Mesenchymal stem cell (in vitro differentiated cells and primary cell): ENCODE measurements around the gene SIRPB2.

Source experiments
- DNase-seq: peaks from one replicate; pipeline ENCODE4 v3.0.0-alpha.2; 2013
- H2AFZ ChIP-seq: one replicate; pipeline ENCODE4 v1.6.1; 2013; ENCODE audit warnings: low read depth, mild to moderate bottlenecking, control low read depth, inconsistent platforms, low read length, moderate library complexity
- H2AK5ac ChIP-seq: 2 replicates; pipeline ENCODE4 v1.6.1; 2013; ENCODE audit warnings: low read length, moderate library complexity, mild to moderate bottlenecking, inconsistent platforms; ENCODE audit not compliant: severe bottlenecking
- H2BK120ac ChIP-seq: one replicate; pipeline ENCODE4 v1.6.1; 2013; ENCODE audit warnings: low read depth, mild to moderate bottlenecking, inconsistent platforms, low read length, moderate library complexity
- H2BK12ac ChIP-seq, 2 experiments: one replicate each; pipeline ENCODE4 v1.6.1; 2013; ENCODE audit warnings: inconsistent platforms in 2 of 2, low read length in 2 of 2, mild to moderate bottlenecking in 2 of 2, moderate library complexity in 2 of 2, control low read depth in 1 of 2
- H2BK15ac ChIP-seq: one replicate; pipeline ENCODE4 v1.6.1; 2013; ENCODE audit warnings: mild to moderate bottlenecking, low read depth, inconsistent platforms; ENCODE audit not compliant: poor library complexity, severe bottlenecking
- H2BK5ac ChIP-seq: 2 replicates; pipeline ENCODE4 v1.6.1; 2013; ENCODE audit warnings: low read depth, mild to moderate bottlenecking, low read length, control low read depth, inconsistent platforms; ENCODE audit not compliant: poor library complexity, severe bottlenecking
- H3K14ac ChIP-seq, 2 experiments: one replicate each; pipeline ENCODE4 v1.6.1; 2013; ENCODE audit warnings: inconsistent platforms in 2 of 2, low read length in 2 of 2, control low read depth in 1 of 2, mild to moderate bottlenecking in 1 of 2, moderate library complexity in 1 of 2
- H3K18ac ChIP-seq, 2 experiments: one replicate each; pipeline ENCODE4 v1.6.1; 2013; ENCODE audit warnings: inconsistent platforms in 2 of 2, low read length in 2 of 2, control low read depth in 1 of 2, low read depth in 1 of 2, mild to moderate bottlenecking in 1 of 2
- H3K23ac ChIP-seq, 2 experiments: one replicate each; pipeline ENCODE4 v1.6.1; 2013; ENCODE audit warnings: inconsistent platforms in 2 of 2, low read length in 2 of 2, mild to moderate bottlenecking in 2 of 2, moderate library complexity in 2 of 2, control low read depth in 1 of 2
- H3K27ac ChIP-seq: 2 replicates; pipeline ENCODE4 v1.5.1; 2013; ENCODE audit warnings: mild to moderate bottlenecking, moderate library complexity, low read length, control low read depth, inconsistent platforms; ENCODE audit not compliant: poor library complexity, severe bottlenecking
- H3K27me3 ChIP-seq, 2 experiments: 2 replicates each; pipeline versions ENCODE4 v1.6.1 to v1.7.0; 2013; ENCODE audit warnings: low read length in 2 of 2, mild to moderate bottlenecking in 2 of 2, moderate library complexity in 2 of 2, control low read depth in 1 of 2, inconsistent platforms in 1 of 2; ENCODE audit not compliant: control insufficient read depth in 1 of 2, insufficient read depth in 1 of 2
- H3K36me3 ChIP-seq, 2 experiments: 2 replicates each; pipeline versions ENCODE4 v1.6.1 to v1.7.0; 2013; ENCODE audit warnings: low read length in 2 of 2, control low read depth in 1 of 2, inconsistent platforms in 1 of 2, low read depth in 1 of 2, mild to moderate bottlenecking in 1 of 2; ENCODE audit not compliant: insufficient read depth in 2 of 2, control insufficient read depth in 1 of 2
- H3K4ac ChIP-seq, 2 experiments: one replicate each; pipeline ENCODE4 v1.6.1; 2013; ENCODE audit warnings: inconsistent platforms in 2 of 2, low read length in 2 of 2, mild to moderate bottlenecking in 2 of 2, moderate library complexity in 2 of 2, control low read depth in 1 of 2, low read depth in 1 of 2
- H3K4me1 ChIP-seq: 2 replicates; pipeline ENCODE4 v1.6.1; 2013; ENCODE audit warnings: low read depth, low read length, control low read depth; ENCODE audit not compliant: control insufficient read depth, insufficient read depth
- H3K4me2 ChIP-seq: 2 replicates; pipeline ENCODE4 v1.6.1; 2013; ENCODE audit warnings: low read length, mild to moderate bottlenecking, inconsistent platforms; ENCODE audit not compliant: poor library complexity, severe bottlenecking
- H3K4me3 ChIP-seq, 2 experiments: 2 replicates each; pipeline versions ENCODE4 v1.5.1 to v1.7.0; 2013; ENCODE audit warnings: low read length in 2 of 2, mild to moderate bottlenecking in 2 of 2, control low read depth in 1 of 2, low read depth in 1 of 2; ENCODE audit not compliant: insufficient read depth in 1 of 2
- H3K79me1 ChIP-seq: replicated peaks from 2 replicates; pipeline ENCODE4 v1.6.1; 2013; ENCODE audit warnings: mild to moderate bottlenecking, control low read depth, low read length, inconsistent platforms; ENCODE audit not compliant: poor library complexity, severe bottlenecking
- H3K9ac ChIP-seq: 2 replicates; pipeline ENCODE4 v1.7.0; 2013; ENCODE audit warnings: mild to moderate bottlenecking, low read length, moderate library complexity
- H3K9me3 ChIP-seq: 2 replicates; pipeline ENCODE4 v1.7.0; 2013; ENCODE audit warnings: mild to moderate bottlenecking, low read length; ENCODE audit not compliant: control insufficient read depth
- H4K8ac ChIP-seq: one replicate; pipeline ENCODE4 v1.6.1; 2013; ENCODE audit warnings: inconsistent platforms, mild to moderate bottlenecking, low read length, moderate library complexity
- H4K91ac ChIP-seq: one replicate; pipeline ENCODE4 v1.6.1; 2013; ENCODE audit warnings: mild to moderate bottlenecking, low read length, inconsistent platforms
- WGBS: methylation state at CpG from one replicate; pipeline ENCODE4 v1.1.7; 2013; ENCODE audit warnings: mixed read lengths; 5-methylcytosine and 5-hydroxymethylcytosine counted together

SIRPB2 gene

DNA sequence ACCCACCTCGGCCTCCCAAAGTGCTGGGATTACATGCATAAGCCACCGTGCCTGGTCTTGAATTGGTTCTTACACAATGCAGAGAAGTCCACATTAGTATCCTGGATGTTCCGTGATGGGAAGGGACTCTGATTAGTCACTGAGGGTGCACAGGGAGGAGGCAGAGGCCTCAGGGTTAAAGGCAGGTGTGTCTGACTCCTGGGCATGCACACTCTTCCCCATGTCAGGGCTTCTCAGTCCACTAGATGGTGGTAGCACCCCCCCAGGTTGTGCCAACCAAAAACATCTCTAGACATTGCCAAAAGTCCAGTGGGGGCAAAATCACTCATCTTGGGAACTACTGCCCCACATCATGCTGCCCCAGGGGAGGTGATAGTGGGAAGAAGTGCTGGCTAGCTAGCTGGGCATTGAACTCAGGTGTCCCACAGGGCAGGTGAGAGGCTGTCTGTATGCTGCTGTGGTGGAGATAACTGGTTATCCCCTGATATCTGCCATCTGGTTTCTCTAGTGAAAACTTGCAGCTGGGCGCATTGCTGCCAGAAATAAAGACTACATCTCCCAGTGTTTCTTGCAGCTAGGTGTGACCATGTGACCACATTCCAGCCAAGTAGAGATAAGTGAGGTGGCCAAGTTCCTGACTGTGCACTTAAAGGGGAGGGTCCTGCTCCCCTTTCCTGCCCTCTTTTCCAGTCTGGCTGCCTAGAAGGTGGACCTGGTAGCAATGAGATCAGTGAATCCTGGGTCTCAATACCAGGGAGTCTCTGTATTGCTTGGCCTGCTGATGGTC, 16.2 kb downstream of the SIRPB2 start:
- no peak overlapping the region for H2BK15ac ChIP-seq
- H2AFZ ChIP-seq = no peak overlapping the region
- DNase-seq = no peak
- no peak overlapping the region for H3K18ac ChIP-seq
- no peaks in the 10 kb centered on the region for H3K79me1 ChIP-seq
- no peak overlapping the region for H2BK12ac ChIP-seq
- H3K4ac ChIP-seq = no peak overlapping the region
- no peak overlapping the region for H4K91ac ChIP-seq
- no peak overlapping the region for H2BK120ac ChIP-seq
- no peak overlapping the region for H3K4me2 ChIP-seq
- no peak overlapping the region for H3K27ac ChIP-seq
- no peak overlapping the region for H3K14ac ChIP-seq
- H3K36me3 ChIP-seq = no peaks in the 10 kb centered on the region
- H3K23ac ChIP-seq = no peak overlapping the region
- no peak overlapping the region for H4K8ac ChIP-seq
- peaks cover 8% of the 10 kb centered on the region for H3K4me1 ChIP-seq
- H3K9me3 ChIP-seq = no peaks in the 10 kb centered on the region
- peaks cover 0 to 4% of the 10 kb centered on the region in 2 experiments for H3K27me3 ChIP-seq
- H2BK5ac ChIP-seq = no peak overlapping the region
- H2AK5ac ChIP-seq = no peak overlapping the region
- no peak overlapping the region for H3K9ac ChIP-seq
- no peak overlapping the region for H3K4me3 ChIP-seq
- WGBS = 85% methylated on average over 4 of the region's 4 CpGs

DNA sequence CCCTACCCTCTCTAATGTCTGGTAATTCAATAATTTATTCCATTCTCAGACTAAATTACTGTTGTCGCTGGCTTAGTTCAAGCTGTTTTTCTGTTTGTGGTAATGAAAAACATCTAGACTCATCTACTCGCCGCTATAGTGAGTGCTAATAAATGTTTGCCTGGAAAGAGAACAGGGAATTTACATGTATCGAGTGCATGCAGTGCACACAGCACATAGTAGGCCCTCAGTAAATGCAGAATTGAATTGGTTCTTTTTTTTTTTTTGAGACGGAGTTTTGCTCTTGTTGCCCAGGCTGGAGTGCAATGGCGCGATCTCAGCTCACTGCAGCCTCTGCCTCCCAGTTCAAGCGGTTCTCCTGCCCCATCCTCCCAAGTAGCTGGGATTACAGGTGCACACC, 16.9 kb downstream of the SIRPB2 start:
- Histone ChIP-seq H3K27ac (no peak overlapping the region), H3K36me3 (no peaks in the 10 kb centered on the region), H3K14ac (no peak overlapping the region), H2BK5ac (no peak overlapping the region), H3K4me1 (peaks cover 11% of the 10 kb centered on the region), H2BK15ac (no peak overlapping the region), H3K27me3 (peaks cover 0 to 4% of the 10 kb centered on the region in 2 experiments), H2AK5ac (no peak overlapping the region), H3K9ac (no peak overlapping the region), H3K9me3 (no peaks in the 10 kb centered on the region), H4K8ac (no peak overlapping the region), H3K4me3 (no peak overlapping the region), H3K4me2 (no peak overlapping the region), H3K4ac (no peak overlapping the region), H2AFZ (no peak overlapping the region), H2BK12ac (no peak overlapping the region), H2BK120ac (no peak overlapping the region), H3K79me1 (no peaks in the 10 kb centered on the region), H3K18ac (no peak overlapping the region), H3K23ac (no peak overlapping the region), H4K91ac (no peak overlapping the region)
- no peak for DNase-seq
- WGBS = 92% methylated on average over 8 of the region's 8 CpGs

DNA sequence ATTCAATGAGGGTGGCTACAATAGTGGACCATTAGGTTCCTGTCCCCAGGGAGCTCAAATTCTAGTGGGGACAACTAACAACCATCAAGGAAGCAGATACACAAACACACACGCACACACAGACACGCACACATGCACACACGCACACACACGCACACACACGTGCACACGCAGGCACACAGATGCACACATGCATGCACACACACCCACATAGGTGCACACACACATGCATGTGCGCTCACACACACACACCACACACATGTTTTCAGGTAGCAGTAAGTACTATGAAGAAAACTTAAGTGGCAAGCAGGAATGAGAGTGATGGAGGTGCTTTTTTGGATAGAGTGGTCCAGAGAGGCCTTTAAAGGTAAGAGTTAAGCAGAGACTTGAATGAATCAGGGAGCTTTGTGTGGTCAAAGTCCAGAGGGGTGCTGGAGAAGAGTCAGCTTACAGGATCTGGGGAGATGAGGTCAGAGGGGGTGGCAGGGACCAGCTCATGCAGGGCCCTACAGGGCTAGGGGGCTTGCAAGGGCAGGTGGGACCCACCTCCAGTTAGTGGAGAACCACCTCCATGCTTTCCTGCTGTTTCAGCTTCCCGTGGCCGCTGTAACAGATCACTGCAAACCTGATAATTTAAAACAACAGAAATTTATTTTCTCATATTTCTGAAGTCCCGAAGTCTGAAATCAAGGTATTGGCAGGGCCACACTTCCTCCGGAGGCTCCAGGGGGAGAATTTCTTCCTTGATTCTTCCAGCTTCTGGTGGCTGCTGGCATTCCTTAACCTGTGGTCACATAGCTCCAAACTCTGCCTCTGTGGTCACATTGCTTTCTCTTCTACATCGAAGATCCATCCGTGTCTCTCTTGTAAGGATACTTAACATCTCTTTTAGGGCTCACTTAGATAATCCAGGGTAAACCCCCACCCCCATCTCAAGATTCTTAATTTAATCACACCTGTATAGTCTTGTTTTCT, 17.7 kb downstream of the SIRPB2 start:
- no peak overlapping the region for H4K8ac ChIP-seq
- no peak overlapping the region for H3K18ac ChIP-seq
- H3K23ac ChIP-seq = no peak overlapping the region
- no peaks in the 10 kb centered on the region for H3K9me3 ChIP-seq
- no peak overlapping the region for H2BK120ac ChIP-seq
- H3K14ac ChIP-seq = no peak overlapping the region
- H4K91ac ChIP-seq = no peak overlapping the region
- no peak overlapping the region for H2BK12ac ChIP-seq
- WGBS = 89% methylated on average over 12 of the region's 13 CpGs
- no peaks in the 10 kb centered on the region for H3K79me1 ChIP-seq
- H2AFZ ChIP-seq = no peak overlapping the region
- H3K9ac ChIP-seq = no peak overlapping the region
- no peak overlapping the region for H2BK5ac ChIP-seq
- no peaks in the 10 kb centered on the region for H3K36me3 ChIP-seq
- no peak overlapping the region for H3K27ac ChIP-seq
- no peak overlapping the region for H2BK15ac ChIP-seq
- no peak for DNase-seq
- H3K4ac ChIP-seq = no peak overlapping the region
- no peak overlapping the region for H3K4me3 ChIP-seq
- no peak overlapping the region for H2AK5ac ChIP-seq
- H3K27me3 ChIP-seq = peaks cover 0 to 4% of the 10 kb centered on the region in 2 experiments
- H3K4me2 ChIP-seq = no peak overlapping the region
- peaks cover 14% of the 10 kb centered on the region for H3K4me1 ChIP-seq
